ENCODE data around the gene RECQL5. TPM values are rescaled to one million over a fixed set of nuclear protein-coding genes. Genes with fewer than 3 reads are reported as not detected.

RECQL5 gene
- total RNA-seq, 2 donors from 2014 or later = 23.2 to 27.0 TPM

DNA sequence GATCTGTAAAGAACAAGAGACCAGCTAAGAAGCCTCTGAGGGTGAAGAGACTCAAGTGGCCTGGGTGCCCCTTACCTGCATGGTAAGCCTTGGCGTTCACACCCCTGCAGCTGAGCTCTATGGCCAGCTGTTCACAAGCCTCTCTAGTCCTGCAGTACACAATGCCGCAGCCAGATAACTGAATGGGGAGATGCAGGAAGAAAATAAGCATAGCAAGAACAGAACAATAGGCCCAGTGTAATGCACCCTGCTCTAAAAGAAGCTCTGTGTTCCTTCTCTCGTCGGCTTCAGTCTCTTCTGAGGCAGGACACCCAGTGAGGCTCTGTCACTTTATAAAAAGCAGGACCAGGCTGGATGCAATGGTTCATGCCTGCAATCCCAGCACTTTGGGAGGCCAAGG, 5.4 kb downstream of the RECQL5 start:
- intact Hi-C loops (cut with DNase I, micrococcal nuclease) = no loop called here
- ATAC-seq (no peak), DNase-seq (no peak)

DNA sequence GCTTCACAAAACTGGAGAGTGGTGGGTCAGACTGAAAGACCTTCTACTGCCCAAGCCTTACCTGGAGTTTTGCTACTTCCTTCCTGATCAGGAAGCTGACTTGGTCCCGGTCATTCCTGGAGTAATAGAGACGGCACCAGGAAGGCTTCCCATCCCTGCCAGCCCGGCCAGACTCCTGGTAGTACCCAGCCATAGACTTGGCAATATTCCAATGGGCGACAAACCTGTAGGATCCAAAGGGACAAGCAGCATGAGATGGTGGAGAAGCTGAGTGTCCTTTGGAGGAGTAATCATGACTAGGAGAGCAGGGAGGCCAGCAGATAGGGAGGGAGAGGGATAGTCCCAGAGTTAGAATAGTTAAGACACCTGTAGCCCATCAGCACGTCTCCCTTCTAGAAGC, 8.7 kb downstream of the RECQL5 start:
- no peak for DNase-seq
- ATAC-seq = no peak

DNA sequence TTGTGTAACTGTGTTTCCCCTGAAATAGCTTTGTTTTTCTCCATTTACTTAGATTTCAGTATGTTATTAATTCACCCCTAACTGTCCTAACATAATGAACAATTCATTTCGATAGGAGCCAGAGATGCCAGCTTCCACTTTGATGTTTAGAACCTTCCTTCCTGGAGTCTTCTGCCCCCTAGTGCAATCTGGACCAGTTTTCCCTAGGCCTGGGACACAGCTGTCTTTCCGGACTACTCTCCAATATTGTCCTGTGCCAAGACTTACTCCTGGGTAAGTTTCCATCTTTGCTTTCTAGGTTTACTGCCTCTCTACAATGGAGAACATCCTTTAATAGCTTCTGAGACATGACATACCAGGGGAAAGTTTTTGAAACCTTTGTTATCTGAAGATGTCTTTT, 12.8 kb downstream of the RECQL5 start:
- no peak for DNase-seq
- ATAC-seq = peak; percentile 48

More for the DNA sequence above, 8.7 kb downstream of the RECQL5 start:
- intact Hi-C loops (cut with DNase I, micrococcal nuclease) = no loop called here

DNA sequence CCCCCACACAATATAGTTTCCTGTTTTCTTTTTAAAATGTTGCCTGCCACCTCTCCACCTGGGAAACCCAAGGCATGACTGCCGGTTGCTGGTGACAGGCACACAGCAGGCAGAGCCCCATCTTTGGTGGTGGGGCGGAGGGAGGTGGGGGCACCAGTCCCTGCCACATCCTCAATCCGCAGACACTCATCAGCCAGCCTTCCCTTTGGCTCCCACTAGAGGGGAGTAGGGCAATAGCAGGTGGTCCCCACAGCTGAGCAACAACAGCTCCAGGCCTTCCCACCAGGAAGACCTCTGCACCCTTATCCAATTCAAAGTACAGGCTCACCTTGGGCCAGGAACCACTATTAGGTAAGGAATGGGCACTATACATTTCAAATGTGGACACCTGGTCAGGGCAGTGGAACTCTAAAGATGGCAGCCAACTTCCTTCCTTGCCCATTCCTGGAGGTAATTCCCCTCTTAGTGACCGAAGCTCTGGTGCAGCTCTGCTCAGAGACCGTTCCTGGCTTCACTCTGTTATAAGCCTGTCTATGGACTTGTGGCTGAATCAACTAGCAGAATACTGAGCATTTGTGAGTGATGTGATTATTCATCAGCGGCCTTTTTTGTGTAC, 13.9 kb downstream of the RECQL5 start:
- intact Hi-C loops (cut with DNase I, micrococcal nuclease) = no loop called here
- ATAC-seq (no peak), DNase-seq (no peak)

More for the DNA sequence above, 12.8 kb downstream of the RECQL5 start:
- intact Hi-C loops (cut with DNase I, micrococcal nuclease) = no loop called here

DNA sequence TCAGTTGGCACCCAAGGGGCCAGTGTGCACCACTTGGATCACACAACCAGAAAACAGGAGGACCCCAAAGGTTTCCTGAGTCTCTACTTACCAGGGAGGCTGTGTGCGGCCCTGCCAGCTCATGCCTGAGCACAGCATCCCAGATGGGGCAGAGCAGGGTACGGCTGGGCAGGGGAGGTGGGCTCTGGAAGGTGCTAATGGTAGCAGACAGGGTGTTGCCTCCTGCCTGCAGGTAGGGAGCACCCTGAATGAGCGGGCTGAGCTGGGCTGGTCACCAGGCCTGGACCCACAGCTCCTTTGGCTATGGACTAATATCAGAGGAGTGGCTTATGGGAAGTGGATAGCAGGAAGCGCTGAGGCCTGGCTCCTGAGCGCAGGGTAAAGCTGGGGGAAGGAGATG, 14.6 kb downstream of the RECQL5 start:
- no peak for ATAC-seq
- no peak for DNase-seq

DNA sequence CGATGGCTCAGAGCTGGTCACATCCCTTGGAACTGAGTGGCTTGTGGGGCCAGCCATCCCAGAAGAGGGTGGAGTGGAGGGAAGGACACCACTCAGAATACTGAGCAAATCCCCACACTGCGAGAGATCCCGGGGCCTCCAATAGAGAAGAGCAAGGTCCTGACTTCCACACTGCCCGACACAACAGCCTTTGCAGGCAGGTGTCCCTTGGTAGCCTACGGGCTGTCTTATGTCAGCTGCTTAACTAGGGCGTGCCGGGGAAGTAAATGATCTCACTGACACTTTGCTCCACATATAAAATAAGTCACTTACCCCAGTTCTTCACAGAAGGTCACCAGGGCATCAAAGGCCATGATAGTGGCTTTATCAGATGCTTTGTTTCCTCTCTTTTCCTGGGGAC, 16.1 kb downstream of the RECQL5 start:
- ATAC-seq (peak; percentile 65), DNase-seq (peak in 1 of 2 donors; percentile 49)
- intact Hi-C loops (cut with DNase I, micrococcal nuclease) = no loop called here

More for the DNA sequence above, 14.6 kb downstream of the RECQL5 start:
- intact Hi-C loops (cut with DNase I, micrococcal nuclease) = no loop called here

DNA sequence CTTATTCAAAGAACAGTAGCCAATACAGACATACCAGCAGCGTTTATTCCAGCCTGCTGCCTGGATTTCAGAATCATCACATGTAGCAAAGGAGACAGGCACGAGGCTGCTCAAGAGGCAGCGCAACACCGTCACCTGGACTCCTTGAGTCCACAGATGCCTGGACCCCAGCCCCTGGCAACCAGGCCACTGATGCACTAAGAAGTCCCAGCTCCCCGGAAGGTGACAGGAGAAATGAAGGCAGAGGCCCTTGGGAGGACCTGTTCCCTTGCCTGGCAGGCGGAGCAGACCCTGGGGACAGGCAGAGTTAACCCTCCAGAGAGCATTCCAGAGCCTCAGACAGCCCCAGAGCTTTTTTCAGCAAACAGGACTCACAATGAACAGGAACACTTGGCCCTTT, 17.3 kb downstream of the RECQL5 start:
- intact Hi-C loops (cut with DNase I, micrococcal nuclease) = no loop called here
- DNase-seq = no peak
- no peak for ATAC-seq

DNA sequence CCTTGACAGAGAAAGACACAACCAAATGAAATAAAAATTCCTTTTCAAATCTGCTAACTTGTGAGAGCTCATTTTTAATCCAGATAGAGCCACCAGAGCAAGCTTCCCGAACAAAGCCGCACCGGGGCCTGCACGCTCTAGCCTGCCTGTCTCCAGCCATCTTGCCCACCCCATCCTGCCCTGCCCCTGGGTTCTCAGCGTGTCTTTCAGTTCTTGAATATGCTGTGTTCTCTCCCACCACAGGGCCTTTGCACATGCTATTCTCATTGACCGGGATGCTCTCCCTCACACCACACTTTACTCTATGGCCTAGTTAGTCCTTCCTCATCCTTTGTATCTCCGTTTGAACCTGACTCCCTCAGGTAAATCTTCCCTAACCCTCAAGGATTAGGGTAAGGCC, 19.0 kb downstream of the RECQL5 start:
- DNase-seq (no peak), ATAC-seq (no peak)
- intact Hi-C loops (cut with DNase I, micrococcal nuclease) = no loop called here

DNA sequence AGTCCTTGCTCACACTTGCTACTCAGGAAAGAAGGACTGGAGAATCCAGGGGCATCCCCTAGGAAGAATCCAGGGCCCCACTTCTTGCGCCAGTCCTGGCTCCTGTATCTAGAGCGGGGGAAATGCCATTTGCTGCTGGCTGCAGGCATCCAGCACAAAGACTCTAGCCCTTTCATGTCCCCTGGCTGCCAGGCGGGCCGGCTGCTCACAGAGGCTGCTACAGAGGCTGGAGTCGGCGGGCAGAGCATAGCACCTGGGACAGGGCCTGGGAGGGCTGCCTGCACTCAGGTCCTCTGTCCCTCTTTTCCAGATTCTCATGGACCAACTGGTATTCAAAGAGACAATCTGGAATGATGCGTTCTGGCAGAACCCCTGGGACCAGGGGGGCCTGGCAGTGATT, 19.9 kb downstream of the RECQL5 start:
- ATAC-seq = no peak
- DNase-seq = peak in 1 of 2 donors; percentile 13
- intact Hi-C loops (cut with DNase I, micrococcal nuclease) = no loop called here

DNA sequence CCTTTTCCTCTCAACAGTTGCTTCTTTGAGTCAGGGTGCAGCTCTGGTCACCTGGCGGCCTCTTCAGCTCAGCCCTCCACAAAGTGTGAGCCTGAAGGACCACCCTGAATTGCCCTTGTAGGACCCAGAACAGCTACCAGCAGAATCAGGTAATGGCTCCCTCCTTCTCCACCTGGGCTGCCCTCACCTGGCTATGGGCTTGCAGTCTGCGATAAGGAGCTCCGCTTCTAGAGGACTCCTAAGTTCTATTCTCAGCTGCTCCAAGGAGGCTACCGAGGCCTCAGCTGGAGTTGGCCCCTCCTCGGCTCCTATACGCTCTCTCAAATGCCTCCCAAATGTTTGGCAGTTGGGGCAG, 20.3 kb downstream of the RECQL5 start:
- ATAC-seq (no peak), DNase-seq (no peak)
- intact Hi-C loops (cut with DNase I, micrococcal nuclease) = no loop called here

DNA sequence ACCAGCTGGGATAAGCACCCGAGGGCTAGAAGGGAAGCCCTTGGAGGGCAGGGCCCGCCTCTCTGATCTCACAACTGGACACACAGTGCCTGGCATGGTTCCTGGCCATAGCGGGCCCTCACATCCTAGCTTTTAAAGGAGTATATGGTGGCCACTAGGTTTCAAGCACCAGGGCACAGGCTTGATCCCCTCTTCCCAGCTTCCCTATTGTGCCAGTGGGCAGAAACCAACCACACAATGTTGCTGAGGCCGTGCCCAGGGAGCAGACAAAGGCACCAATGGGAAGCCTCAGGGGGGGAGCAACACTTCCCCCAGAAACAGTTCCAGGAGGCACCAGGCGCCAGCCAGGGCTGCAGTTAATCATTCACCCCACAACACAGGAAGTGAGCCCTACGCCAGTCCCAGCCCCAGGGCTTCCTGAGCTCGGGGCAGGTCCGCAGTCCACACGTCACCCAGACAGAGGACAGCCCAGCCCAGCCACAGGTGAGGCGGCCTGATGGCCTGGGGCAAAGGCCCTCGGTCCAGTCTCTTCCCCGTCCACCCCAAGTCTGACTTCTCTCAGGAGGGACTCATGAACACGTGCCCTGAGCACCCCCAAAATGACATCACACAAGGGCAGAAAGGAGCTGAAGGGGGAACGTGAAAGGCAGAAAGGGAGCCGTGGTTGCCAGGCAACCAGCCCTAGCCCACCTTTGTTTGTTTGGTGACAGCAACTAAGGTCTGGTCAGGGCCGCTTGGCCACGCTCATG, 20.9 kb downstream of the RECQL5 start:
- intact Hi-C loops (cut with DNase I, micrococcal nuclease) = no loop called here
- DNase-seq (peak; percentile 84 to 93), ATAC-seq (peak; percentile 81)

DNA sequence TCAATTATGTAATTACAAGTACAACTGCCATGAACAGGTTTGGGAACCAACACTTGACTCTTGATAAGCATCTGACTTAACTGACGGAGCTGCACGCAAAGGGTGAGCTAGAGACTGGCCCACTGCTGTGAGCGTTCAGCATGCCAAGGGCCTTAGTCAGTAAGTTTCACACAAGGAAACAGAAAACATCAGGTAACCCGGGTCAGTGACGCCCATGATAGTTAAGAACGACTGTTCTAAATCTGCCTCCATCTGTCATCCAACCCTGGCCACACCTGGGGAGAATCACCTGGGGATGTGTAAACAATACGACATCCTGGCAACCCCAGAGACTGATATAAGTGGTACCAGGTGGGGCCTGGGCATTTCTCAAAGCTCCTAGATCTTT, 21.5 kb downstream of the RECQL5 start:
- intact Hi-C loops (cut with DNase I, micrococcal nuclease) = no loop called here
- peak; percentile 68 for ATAC-seq
- peak; percentile 58 to 81 for DNase-seq

DNA sequence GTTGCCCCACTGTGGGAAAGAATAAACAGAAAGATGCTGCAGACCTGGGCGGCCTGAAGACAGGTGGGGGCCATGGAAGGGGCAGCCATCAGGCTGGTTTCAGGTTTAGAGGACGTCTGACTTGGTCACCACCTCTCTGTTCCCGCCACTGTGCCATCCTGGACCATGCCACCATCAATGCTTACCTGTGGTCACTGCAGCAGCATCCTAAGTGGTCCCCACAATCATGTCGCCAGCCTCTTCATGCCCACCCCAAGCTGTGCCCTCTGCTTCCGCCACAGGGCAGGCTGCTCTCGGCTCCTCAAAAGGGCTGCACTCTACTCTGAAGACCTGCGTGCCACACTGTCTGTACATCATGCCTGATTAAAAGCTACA, 23.3 kb downstream of the RECQL5 start:
- ATAC-seq (no peak), DNase-seq (peak in 1 of 2 donors; percentile 5)
- intact Hi-C loops (cut with DNase I, micrococcal nuclease) = no loop called here

DNA sequence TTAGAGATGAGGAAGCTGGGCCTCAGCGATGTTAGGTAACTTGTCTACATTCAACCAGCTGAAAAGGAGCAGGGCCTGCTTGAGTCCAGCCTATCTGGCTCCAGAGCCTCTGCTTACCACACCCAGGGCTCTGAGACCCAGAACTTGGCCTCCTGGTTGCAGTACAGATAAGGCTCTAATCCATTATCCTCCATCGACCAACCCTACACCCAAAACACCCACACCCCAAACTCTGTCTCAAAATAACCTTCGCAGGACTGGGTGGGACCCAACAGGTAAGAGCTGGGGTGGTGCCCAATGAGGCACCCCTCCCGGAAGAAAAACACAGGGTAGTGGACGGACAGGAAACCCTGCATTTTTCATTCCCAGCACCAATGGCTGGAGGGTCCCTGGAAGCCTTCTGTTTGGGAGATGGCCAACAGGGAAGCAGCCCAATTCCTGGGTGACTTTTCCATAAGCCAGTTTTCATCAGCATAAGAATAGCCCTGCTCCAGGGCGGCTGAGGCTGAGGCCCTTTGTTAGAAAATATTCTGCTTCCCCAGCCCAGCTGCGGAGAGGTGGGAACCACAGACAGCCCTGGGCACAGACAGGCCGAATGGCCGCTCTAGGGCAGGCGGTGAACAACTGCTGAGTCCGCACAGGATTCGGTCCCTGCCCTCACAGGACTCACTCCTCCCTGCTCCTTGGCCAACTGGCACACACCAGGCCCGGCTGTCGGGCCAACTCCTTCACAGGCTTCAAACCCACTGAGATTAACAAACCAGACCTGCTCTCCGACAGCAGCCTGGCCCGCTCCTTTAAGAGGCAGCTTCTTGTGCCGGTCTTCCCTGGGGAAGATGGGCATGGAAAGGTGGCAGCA, 23.9 kb downstream of the RECQL5 start:
- DNase-seq (peak; percentile 31 to 43), ATAC-seq (peak; percentile 8)
- intact Hi-C loops (cut with DNase I, micrococcal nuclease) = no loop called here

DNA sequence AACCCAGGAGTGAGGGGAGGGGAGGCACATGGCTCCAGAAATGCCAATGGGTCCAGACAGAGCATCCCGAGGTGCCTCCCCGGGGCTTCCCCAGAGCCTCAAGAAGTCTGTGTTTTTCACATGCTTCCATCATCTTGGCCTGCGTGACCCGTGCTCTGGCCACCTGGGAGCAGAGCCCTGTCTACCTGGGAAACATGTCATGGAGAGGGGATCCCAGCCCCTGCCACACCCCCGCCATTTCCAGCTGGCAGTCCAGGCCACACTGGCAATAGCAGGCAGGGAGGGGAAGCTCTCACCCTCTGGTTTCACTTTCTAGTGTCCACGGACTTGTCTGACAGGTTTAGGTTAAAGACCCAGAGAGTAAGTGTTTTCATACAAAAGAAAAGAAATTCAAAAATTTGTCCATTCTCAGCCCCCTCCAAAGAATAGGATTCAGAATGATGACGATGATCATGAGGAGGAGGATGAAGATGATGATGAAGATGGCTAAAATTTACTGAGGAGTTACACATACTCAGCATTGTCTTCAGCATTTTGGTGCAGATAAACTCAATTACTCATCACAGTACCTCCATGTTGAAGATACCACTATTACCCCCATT, 24.7 kb downstream of the RECQL5 start:
- peak; percentile 41 for ATAC-seq
- DNase-seq = peak; percentile 66 to 72
- intact Hi-C loops (cut with DNase I, micrococcal nuclease) = no loop called here

DNA sequence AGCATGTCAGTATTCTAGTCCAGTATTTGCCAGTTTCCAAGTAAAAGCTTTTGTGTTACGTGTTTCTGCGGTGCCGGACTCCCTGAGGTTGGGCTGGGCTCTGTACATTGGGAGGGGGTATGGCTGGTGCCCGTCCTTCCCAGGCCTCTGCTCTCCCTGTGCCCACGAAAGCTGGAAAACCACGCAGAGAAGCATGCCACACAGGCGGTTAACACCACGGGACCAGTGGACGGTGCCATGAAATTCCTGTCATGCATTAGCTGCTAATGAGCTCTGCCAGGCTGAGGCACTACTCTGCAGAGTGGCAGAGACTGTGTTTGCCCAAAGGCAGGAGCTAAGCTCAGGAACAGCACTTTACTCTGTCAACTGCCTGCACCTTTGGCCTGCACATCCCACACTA, 25.6 kb downstream of the RECQL5 start:
- intact Hi-C loops (cut with DNase I, micrococcal nuclease) = no loop called here
- DNase-seq (peak in 1 of 2 donors; percentile 25), ATAC-seq (no peak)

DNA sequence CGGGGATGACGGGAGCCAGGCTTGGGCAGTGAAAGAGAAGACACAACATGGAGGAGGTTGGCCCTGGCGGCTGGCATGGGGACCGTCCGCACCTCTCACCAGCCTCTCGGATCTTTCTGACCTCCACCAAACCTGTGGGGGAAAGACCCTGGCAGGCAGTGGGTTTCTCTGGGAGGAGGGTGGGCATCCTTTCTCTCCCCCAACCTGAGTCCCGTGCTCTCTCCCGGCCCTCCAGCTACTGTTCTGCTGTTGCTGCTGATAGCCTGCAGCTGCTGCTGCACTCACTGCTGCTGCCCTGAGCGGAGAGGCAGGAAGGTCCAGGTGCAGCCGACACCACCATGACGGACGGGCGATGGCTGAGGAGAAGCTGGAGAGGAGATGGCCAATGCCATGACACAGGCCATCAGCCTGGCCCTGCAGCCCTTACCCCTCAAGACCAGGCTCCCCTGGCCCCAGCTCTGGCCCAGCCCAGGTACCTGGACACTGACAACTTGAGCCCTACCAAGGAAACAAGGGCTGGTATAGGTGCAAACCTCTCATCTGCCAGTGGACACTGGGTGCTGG, 26.3 kb downstream of the RECQL5 start:
- ATAC-seq (no peak), DNase-seq (peak in 1 of 2 donors; percentile 7)
- intact Hi-C loops (cut with DNase I, micrococcal nuclease) = no loop called here

DNA sequence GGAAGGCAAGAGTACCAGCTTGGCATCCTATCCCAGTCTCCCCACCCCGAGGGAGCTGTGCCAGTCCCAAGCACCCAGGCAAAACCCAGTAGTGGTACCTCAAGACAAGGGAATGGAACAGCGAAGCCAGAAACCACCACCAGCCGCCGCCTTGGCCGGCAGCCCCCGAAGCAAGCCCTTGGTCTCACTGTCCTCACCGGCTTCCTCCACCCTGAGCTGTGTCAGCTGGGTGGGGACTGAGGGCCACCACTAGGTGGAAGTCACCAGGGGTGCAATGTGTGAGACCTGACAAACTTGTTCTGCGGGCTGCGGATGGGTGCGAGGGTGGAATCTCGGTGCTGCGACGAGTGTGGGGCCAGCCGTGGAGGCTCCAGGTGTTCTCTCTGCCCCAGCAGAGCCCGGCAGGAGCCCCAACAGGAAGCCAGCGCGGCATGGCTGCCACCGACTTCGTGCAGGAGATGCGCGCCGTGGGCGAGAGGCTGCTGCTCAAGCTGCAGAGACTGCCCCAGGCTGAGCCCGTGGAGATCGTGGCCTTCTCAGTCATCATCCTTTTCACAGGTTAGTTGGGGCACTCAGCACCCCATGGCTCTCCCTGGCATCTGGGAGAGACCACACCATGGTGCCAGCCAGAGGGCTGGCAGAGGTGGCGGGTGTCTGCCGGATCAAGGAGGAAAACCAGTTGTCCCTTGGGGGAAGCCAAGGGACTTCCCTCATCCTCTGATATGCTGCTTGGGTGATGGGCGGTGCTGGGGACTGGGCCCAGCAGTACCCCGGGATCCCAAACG, 27.0 kb downstream of the RECQL5 start:
- peak; percentile 55 for ATAC-seq
- intact Hi-C loops (cut with DNase I, micrococcal nuclease) = no loop called here
- peak; percentile 76 for DNase-seq

Measured in left colon (tissue), 2 donors.